Tibial artery (tissue), 4 donors: ENCODE data around the gene PRR23E.

Experiments
- DNase-seq, 2 donors: peaks; one replicate each; pipeline ENCODE4 v3.0.0-alpha.2; 2019
- H3K27ac ChIP-seq, 2 donors: fragments of 200-600 bp; sonication (generic) in 1 of 2; 1 replicate in 1 of 2; 2 replicates in 1 of 2; pipeline ENCODE4 v1.5.1; 2018 to 2019; ENCODE audit warnings: mild to moderate bottlenecking in 1 of 2
- H3K27me3 ChIP-seq, 2 donors: fragments of 200-600 bp; sonication (generic) in 1 of 2; one replicate each; pipeline versions ENCODE4 v1.5.1 to v1.6.0; 2016 to 2019
- H3K36me3 ChIP-seq, 3 donors: fragments of 200-600 bp; sonication (generic) in 2 of 3; one replicate each; pipeline ENCODE4 v1.5.1; 2016 to 2019; ENCODE audit warnings: mild to moderate bottlenecking in 2 of 3
- H3K4me1 ChIP-seq, 4 donors: fragments of 200-600 bp; sonication (generic) in 2 of 4; 1 replicate in 3 of 4; 2 replicates in 1 of 4; pipeline ENCODE4 v1.5.1; 2016 to 2019
- H3K4me3 ChIP-seq, 2 donors: fragments of 200-600 bp; sonication (generic) in 1 of 2; 1 replicate in 1 of 2; 2 replicates in 1 of 2; pipeline ENCODE4 v1.5.1; 2018 to 2019; ENCODE audit warnings: mild to moderate bottlenecking in 2 of 2
- H3K9me3 ChIP-seq, 3 donors: fragments of 200-600 bp; sonication (generic) in 1 of 3; one replicate each; pipeline ENCODE4 v1.5.1; 2016 to 2019
- CTCF ChIP-seq, 2 experiments: fragments of 200-600 bp in 1 of 2; fragments of 450-650 bp in 1 of 2; IDR thresholded peaks; one replicate each; pipeline ENCODE4 v1.5.1; 2017 to 2019; ENCODE audit warnings: antibody characterized with exemption in 2 of 2, mild to moderate bottlenecking in 1 of 2, moderate library complexity in 1 of 2
- intact Hi-C: fragments of 100-400 bp; cut with DNase I; formaldehyde crosslinking; loops from one replicate; pipeline ENCODE4 v1.15.0; 2023; ENCODE audit warnings: low total_unique reads

PRR23E gene

DNA sequence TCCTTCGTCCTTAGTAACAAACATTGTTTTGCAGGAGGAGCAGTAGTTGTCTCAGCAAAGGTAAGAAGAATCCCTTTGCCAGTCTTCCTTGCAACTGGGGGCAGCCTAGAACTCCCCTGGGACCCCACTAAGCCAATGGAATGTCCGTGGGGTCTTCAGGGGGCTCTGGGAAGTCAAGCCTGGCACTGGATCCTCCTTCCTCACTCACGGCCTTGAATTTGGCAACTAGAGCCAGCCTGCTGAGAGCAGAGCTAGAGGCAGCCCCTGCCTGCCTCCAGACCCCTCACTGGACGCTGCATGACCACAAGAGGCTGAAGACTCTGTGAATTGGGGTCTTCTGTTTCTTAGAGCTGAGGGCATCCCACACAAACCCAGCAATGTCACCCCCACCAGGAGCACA lies 18.6 kb upstream of the PRR23E start:
- Histone ChIP-seq H3K4me1 (peaks cover 0 to 5% (median 3%) of the 10 kb centered on the region in 4 donors), H3K27ac (no peak overlapping the region), H3K4me3 (no peak overlapping the region), H3K27me3 (peaks cover 0 to 33% of the 10 kb centered on the region in 2 donors), H3K9me3 (no peaks in the 10 kb centered on the region), H3K36me3 (no peaks in the 10 kb centered on the region)
- intact Hi-C loops = no loop called here
- TF ChIP-seq CTCF (IDR thresholded peaks at IDR 0.05) = no peak
- peak in 1 of 2 donors; percentile 46 for DNase-seq

GRCh38 chr3:127174715-127175140 lies 18.2 kb upstream of the PRR23E start:
- H3K9me3 ChIP-seq = no peaks in the 10 kb centered on the region
- no peak overlapping the region for H3K4me3 ChIP-seq
- peak in 1 of 2 donors; percentile 44 for DNase-seq
- intact Hi-C loops = no loop called here
- peaks cover 0 to 33% of the 10 kb centered on the region in 2 donors for H3K27me3 ChIP-seq
- H3K36me3 ChIP-seq = no peaks in the 10 kb centered on the region
- TF ChIP-seq CTCF (IDR thresholded peaks at IDR 0.05) = no peak
- peaks cover 0 to 5% (median 3%) of the 10 kb centered on the region in 4 donors for H3K4me1 ChIP-seq
- H3K27ac ChIP-seq = no peak overlapping the region

DNA sequence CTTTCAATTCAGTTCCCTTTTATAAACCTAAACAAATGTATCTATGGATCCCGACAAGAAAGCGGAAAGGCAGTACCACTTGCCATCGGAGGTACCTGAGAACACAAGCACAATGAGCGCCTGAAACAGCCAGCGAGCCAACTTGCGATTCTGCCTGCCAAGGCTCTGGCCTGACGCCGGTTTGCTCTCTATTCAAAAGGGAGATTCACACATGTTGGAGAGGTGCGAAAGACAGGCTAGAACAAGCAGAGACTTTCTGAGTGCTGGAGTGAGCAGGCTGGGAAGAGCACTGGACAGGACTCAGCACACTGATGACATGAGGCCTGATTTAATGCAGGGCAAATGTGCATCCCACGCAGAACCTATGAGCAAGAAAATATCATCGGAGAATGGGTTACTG lies 17.7 kb upstream of the PRR23E start:
- H3K27me3 ChIP-seq = peaks cover 0 to 33% of the 10 kb centered on the region in 2 donors
- H3K4me3 ChIP-seq = no peak overlapping the region
- peaks cover 0 to 5% (median 3%) of the 10 kb centered on the region in 4 donors for H3K4me1 ChIP-seq
- intact Hi-C loops = no loop called here
- H3K36me3 ChIP-seq = no peaks in the 10 kb centered on the region
- no peaks in the 10 kb centered on the region for H3K9me3 ChIP-seq
- no peak for DNase-seq
- no peak overlapping the region for H3K27ac ChIP-seq
- TF ChIP-seq CTCF (IDR thresholded peaks at IDR 0.05) = no peak

DNA sequence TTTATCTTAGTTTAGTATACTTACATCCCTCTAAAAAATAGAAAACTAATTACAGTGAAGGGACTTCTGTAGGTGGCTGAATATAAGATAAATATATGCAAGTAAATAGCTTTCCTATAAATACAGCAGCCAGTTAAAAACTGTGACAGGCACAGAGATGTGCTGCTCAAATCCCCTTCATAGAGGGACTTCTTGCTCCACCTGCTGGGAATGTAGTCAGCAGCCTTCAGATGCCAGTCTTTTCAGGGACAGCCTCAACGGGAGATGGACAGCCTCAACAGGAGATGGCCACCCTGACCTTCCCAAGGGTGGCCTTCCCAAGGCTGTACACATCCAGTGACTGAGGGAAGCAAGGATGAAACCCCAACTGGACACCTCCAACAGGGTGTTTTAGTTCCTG lies 15.7 kb upstream of the PRR23E start:
- peak in 1 of 2 donors; percentile 45 for DNase-seq
- intact Hi-C loops = no loop called here
- H3K27me3 ChIP-seq = peaks cover 0 to 15% of the 10 kb centered on the region in 2 donors
- H3K4me3 ChIP-seq = no peak overlapping the region
- TF ChIP-seq CTCF (IDR thresholded peaks at IDR 0.05) = peak in 1 of 2 experiments; percentile 21
- peaks cover 0 to 5% (median 3%) of the 10 kb centered on the region in 4 donors for H3K4me1 ChIP-seq
- H3K9me3 ChIP-seq = no peaks in the 10 kb centered on the region
- H3K36me3 ChIP-seq = no peaks in the 10 kb centered on the region
- H3K27ac ChIP-seq = no peak overlapping the region

DNA sequence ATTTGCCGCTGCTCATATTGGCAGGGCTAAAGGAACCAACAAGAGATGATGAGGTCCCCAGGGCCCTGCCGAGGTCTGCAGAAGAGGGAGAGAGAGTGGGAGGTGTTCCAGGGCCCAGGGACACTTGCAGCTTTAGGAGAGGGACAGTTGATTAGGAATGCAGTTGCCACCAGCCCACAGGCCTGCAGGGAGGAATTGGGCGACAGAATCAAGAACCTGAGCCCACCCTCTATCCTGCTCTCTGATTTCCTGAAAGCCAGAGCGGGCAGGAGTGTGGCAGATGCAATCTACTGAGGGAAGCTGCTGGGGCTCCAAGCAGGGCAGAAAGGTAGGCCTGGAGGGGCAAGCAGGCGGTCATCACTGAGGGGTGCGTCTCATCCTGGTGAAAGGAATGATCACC lies 12.1 kb upstream of the PRR23E start:
- Histone ChIP-seq H3K27ac (no peak overlapping the region), H3K36me3 (no peaks in the 10 kb centered on the region), H3K27me3 (peaks cover 0 to 3% of the 10 kb centered on the region in 2 donors), H3K4me3 (no peak overlapping the region), H3K9me3 (no peaks in the 10 kb centered on the region), H3K4me1 (no peaks in the 10 kb centered on the region)
- TF ChIP-seq CTCF (IDR thresholded peaks at IDR 0.05) = no peak
- peak in 1 of 2 donors; percentile 38 for DNase-seq
- intact Hi-C loops = no loop called here

DNA sequence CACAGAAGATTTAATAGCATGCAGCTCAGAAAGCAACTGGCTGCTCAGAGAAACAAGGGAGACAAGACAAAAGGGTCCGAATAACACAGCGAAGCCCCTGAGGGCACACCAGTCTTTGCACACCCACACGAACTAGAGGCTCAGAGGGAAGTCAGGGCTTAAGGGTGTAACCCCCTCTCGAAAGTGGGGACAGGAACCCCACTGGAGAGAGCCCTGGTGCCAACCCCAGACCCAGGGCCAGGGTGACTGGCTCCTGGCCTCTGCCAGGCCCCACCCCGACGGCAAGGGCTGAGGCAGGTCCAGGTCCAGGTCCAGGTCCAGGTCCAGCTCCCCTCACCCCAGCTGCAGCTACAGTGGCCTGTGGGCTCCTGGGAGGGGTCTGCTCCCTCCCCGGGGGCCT lies 10.5 kb upstream of the PRR23E start:
- Histone ChIP-seq H3K4me1 (no peaks in the 10 kb centered on the region), H3K27me3 (peaks cover 0 to 3% of the 10 kb centered on the region in 2 donors), H3K4me3 (no peak overlapping the region), H3K27ac (no peak overlapping the region), H3K36me3 (no peaks in the 10 kb centered on the region), H3K9me3 (no peaks in the 10 kb centered on the region)
- DNase-seq = no peak
- no peak for TF ChIP-seq CTCF (IDR thresholded peaks at IDR 0.05)
- intact Hi-C loops = no loop called here
